Adrenal gland (tissue), 12 donors: ENCODE measurements around the gene KLHL29. TPM values are rescaled to one million over a fixed set of nuclear protein-coding genes. Genes with fewer than 3 reads are reported as not detected.

ENCODE experiments used
- DNase-seq, 7 donors: peaks; one replicate each; pipeline ENCODE4 v3.0.0-alpha.2; 2019 to 2020
- H3K27ac ChIP-seq, 5 donors: fragments of 200-600 bp; sonication (generic) in 4 of 5; 1 replicate in 3 of 5; 2 replicates in 2 of 5; pipeline versions ENCODE4 v1.5.1 to v1.8.0; 2016 to 2020; ENCODE audit warnings: mild to moderate bottlenecking in 1 of 5
- H3K27me3 ChIP-seq: fragments of 200-600 bp; 2 replicates; pipeline ENCODE4 v1.8.0; 2021
- H3K36me3 ChIP-seq, 2 donors: fragments of 200-600 bp; replicated peaks in 1 of 2; 1 replicate in 1 of 2; 2 replicates in 1 of 2; pipeline versions ENCODE4 v1.5.1 to v1.8.0; 2018 to 2022
- H3K4me1 ChIP-seq, 2 donors: fragments of 200-600 bp; replicated peaks in 1 of 2; 1 replicate in 1 of 2; 2 replicates in 1 of 2; pipeline versions ENCODE4 v1.5.1 to v1.8.0; 2018 to 2021
- H3K4me3 ChIP-seq, 4 donors: fragments of 200-600 bp; sonication (generic) in 3 of 4; one replicate each; pipeline ENCODE4 v1.5.1; 2016 to 2018
- H3K9me3 ChIP-seq, 3 donors: fragments of 200-600 bp; sonication (generic) in 1 of 3; replicated peaks in 1 of 3; 1 replicate in 2 of 3; 2 replicates in 1 of 3; pipeline versions ENCODE4 v1.5.1 to v1.8.0; 2016 to 2021
- POLR2A ChIP-seq, 2 donors: fragments of 450-650 bp; IDR thresholded peaks; one replicate each; pipeline ENCODE4 v1.6.1; 2017; ENCODE audit warnings: antibody characterized with exemption in 2 of 2, mild to moderate bottlenecking in 2 of 2, moderate library complexity in 1 of 2
- WGBS, 4 donors: extraction: QIAGEN DNeasy Blood & Tissue Kit in 2 of 4; methylation state at CpG; one replicate each; pipeline versions ENCODE4 v1.1.5 to v1.1.7; 2013 to 2017; 5-methylcytosine and 5-hydroxymethylcytosine counted together
- intact Hi-C, 2 donors: fragments of 100-400 bp; cut with DNase I; formaldehyde crosslinking; loops; one replicate each; pipeline versions ENCODE4 v1.14.1 to v1.15.0; 2022 to 2023
- polyA plus RNA-seq, 3 donors: library from polyadenylated mRNA; stranded (reverse); fragments of 200-250 nt in 2 of 3; fragments of 350-450 nt in 1 of 3; fragmentation: Illumina TruSeq in 1 of 3; extraction: RNeasy Lipid Tissue Mini Kit (QIAGEN cat#74804) in 1 of 3; gene quantifications; one replicate each; pipeline ENCODE4 v1.2.3, GENCODE V29; 2013 to 2014
- total RNA-seq, 9 donors: library from RNA; depleted of rRNA in 4 of 9; stranded (reverse); fragments of >200 nt in 4 of 9; fragments of 120-200 nt in 1 of 9; fragmentation: NEBNext Ultra II Directional in 1 of 9; extraction: Animal tissue kit (Norgen Biotek cat#: 25700) in 1 of 9; gene quantifications; one replicate each; pipeline versions ENCODE4 v1.1.0 to v1.2.4, GENCODE V29; 2013 to 2023
- TF ChIP-seq, protein P1 (sequence below), 6 experiments: fragments of 450-650 bp in 4 of 6; fragments of 200-600 bp in 2 of 6; sonication (generic) in 1 of 6; IDR thresholded peaks; 1 replicate in 5 of 6; 2 replicates in 1 of 6; pipeline versions ENCODE4 v1.5.1 to v1.8.0; 2016 to 2021; ENCODE audit warnings: antibody characterized with exemption in 6 of 6, mild to moderate bottlenecking in 2 of 6, moderate library complexity in 1 of 6
- donor health status: healthy with polysubstance abuse.
- donor health status: Bipolar disorder and iron deficiency.
- donor health status: DM: yes; HTN: yes; CAD: no.
- donor health status: DM: no; HTN: no; CAD: no.
- donor health status: DM: no; HTN: no; CAD: no.
- donor health status: DM: yes; HTN: yes; CAD: no.

The KLHL29 gene
- total and polyA plus RNA-seq, 12 donors: 1.9 to 24.5 (median 15.7) TPM

DNA sequence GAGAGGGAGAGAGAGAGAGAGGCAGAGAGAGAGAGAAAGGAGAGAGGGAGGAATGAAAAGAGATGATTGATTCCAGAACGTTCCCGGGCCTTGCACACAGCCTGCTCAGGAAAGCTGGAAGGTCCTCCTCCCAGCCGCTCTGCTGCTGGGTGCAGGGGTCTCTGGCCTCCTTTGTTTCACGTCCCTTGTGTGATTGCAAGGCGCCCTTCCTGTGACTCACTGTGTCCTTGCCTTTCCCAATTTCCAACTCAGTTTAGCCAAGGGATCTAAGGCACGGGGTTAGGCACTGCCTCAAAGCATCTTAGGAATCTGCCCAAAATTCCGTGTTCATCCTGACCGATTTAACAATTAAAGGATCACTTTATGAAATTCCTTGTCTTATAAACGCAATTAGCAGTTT, 221.2 kb downstream of the KLHL29 start:
- peaks cover 0 to 8% of the 10 kb centered on the region in 2 donors for H3K4me1 ChIP-seq
- no peaks in the 10 kb centered on the region for H3K27me3 ChIP-seq
- no peaks in the 10 kb centered on the region for H3K9me3 ChIP-seq
- intact Hi-C loops: no loop called here
- peak in 2 of 7 donors; percentile 50 to 51 for DNase-seq
- no peak overlapping the region for H3K4me3 ChIP-seq
- H3K27ac ChIP-seq: peak overlapping the region in 2 of 5 donors; percentile 6 to 54
- TF ChIP-seq, protein P1, sequence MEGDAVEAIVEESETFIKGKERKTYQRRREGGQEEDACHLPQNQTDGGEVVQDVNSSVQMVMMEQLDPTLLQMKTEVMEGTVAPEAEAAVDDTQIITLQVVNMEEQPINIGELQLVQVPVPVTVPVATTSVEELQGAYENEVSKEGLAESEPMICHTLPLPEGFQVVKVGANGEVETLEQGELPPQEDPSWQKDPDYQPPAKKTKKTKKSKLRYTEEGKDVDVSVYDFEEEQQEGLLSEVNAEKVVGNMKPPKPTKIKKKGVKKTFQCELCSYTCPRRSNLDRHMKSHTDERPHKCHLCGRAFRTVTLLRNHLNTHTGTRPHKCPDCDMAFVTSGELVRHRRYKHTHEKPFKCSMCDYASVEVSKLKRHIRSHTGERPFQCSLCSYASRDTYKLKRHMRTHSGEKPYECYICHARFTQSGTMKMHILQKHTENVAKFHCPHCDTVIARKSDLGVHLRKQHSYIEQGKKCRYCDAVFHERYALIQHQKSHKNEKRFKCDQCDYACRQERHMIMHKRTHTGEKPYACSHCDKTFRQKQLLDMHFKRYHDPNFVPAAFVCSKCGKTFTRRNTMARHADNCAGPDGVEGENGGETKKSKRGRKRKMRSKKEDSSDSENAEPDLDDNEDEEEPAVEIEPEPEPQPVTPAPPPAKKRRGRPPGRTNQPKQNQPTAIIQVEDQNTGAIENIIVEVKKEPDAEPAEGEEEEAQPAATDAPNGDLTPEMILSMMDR (IDR thresholded peaks at IDR 0.05): no peak
- no peaks in the 10 kb centered on the region for H3K36me3 ChIP-seq
- WGBS, 4 donors: 59 to 67% (median 60%) methylated on average over 9 of the region's 9 CpGs

- peak overlapping the region in 2 of 5 donors; percentile 6 to 54 for H3K27ac ChIP-seq
- intact Hi-C loops: no loop called here
- no peaks in the 10 kb centered on the region for H3K9me3 ChIP-seq
- H3K4me1 ChIP-seq: peaks cover 0 to 4% of the 10 kb centered on the region in 2 donors
- DNase-seq: no peak
- TF ChIP-seq, protein P1 (IDR thresholded peaks at IDR 0.05): no peak
- no peak for TF ChIP-seq POLR2A (IDR thresholded peaks at IDR 0.05)
- no peak overlapping the region for H3K4me3 ChIP-seq
- no peaks in the 10 kb centered on the region for H3K27me3 ChIP-seq
- H3K36me3 ChIP-seq: no peaks in the 10 kb centered on the region
Measured at GRCh38 chr2:23606968-23607367, 222.0 kb downstream of the KLHL29 start.

DNA sequence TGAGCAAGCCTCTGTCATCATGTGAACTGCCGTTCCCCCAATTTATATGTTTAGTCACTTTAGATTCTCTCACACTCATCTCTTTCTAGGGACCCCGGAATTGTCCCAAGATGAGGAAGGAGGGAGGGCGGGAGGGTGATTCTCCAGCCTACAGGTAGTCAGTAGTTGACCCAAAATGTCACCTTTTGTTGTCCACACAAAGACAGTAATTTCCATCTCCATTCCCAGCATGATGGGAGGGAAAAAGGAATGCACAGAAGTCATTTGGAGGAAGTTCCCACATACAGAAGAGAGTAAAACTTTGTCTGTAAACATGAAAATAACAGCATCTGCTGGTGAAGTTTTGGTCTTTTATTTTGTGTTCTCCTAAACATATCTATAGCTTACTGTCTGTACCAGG, 222.9 kb downstream of the KLHL29 start:
- Histone ChIP-seq H3K9me3 (no peaks in the 10 kb centered on the region), H3K36me3 (no peaks in the 10 kb centered on the region), H3K27ac (no peak overlapping the region), H3K4me3 (no peak overlapping the region), H3K4me1 (no peaks in the 10 kb centered on the region), H3K27me3 (no peaks in the 10 kb centered on the region)
- no peak for TF ChIP-seq POLR2A (IDR thresholded peaks at IDR 0.05)
- TF ChIP-seq, protein P1 (IDR thresholded peaks at IDR 0.05): no peak
- 80 to 94% (median 85%) methylated on average over 3 of the region's 3 CpGs for WGBS, 4 donors
- no peak for DNase-seq
- intact Hi-C loops: no loop called here

DNA sequence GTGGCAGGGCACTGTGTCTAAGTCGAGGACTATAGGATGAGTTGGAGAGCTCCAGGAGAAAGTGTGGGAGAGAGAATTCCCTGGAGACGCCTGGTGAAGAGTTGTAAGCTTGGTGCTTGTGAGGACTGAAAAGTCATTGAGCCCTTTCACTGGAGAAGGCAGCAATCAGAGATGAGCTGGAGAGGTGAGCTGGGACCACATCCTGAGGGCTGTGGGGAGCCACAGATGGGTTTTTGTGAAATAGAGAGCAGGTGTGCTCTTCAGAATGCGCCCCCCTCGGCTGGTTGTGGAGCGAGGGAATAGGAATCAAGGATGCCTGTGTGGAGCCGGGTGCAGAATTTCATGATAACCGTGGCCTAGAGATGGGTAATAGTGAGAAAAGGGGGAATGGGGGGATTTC, 224.3 kb downstream of the KLHL29 start:
- no peaks in the 10 kb centered on the region for H3K36me3 ChIP-seq
- no peak overlapping the region for H3K4me3 ChIP-seq
- no peaks in the 10 kb centered on the region for H3K9me3 ChIP-seq
- WGBS, 4 donors: 91 to 94% (median 93%) methylated on average over 7 of the region's 7 CpGs
- DNase-seq: no peak
- intact Hi-C loops: no loop called here
- H3K27ac ChIP-seq: no peak overlapping the region
- TF ChIP-seq POLR2A (IDR thresholded peaks at IDR 0.05): no peak
- TF ChIP-seq, protein P1 (IDR thresholded peaks at IDR 0.05): no peak
- no peaks in the 10 kb centered on the region for H3K27me3 ChIP-seq
- H3K4me1 ChIP-seq: no peaks in the 10 kb centered on the region
